HG03139 (cell line): ENCODE results near the gene SUSD5.
"Not testable (repeated sequence)": the region's sequence is repeated elsewhere in the genome, so short reads cannot be mapped to it uniquely, and the experiment has no call there.

Experiments used
- ATAC-seq: cut with Tn5 transposase; IDR thresholded peaks from one replicate; pipeline ENCODE4 v1.9.1; 2021; ENCODE audit not compliant: unreplicated experiment

Gene SUSD5

DNA sequence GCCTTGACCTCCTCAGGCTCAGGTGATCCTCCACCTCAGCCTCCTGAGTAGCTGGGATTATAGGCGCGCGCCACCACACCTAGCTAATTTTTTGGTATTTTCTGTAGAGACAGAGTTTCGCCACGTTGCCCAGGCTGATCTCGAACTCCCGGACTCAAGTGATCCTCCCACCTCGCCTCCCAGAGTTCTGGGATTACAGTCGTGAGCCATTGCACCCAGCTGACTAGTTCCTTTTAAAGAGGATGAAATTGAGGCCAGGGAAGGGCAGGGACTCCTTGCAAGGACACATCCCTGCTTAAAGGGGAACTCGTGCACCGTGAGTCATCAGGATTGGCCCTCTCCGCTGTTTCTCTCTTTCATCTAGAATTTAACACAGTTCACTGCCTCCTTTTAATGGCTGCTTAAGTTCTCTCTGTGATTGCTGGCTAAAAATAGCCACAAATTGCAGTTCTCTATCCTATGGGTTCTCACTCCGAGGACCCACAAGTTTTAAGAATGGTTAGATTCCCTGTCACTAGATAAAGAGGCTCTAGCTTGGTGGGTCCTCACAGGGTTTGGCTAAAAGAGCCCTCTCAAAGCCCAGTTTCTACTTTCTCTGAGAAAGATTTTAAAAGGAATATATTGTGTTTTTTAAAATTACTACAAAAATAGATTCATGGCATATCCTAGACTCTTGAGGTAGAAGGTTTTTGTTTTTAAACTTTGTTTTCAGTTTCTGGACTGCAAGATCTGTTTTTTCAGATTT lies 103.4 kb downstream of the SUSD5 start:
- ATAC-seq, result no peak

DNA sequence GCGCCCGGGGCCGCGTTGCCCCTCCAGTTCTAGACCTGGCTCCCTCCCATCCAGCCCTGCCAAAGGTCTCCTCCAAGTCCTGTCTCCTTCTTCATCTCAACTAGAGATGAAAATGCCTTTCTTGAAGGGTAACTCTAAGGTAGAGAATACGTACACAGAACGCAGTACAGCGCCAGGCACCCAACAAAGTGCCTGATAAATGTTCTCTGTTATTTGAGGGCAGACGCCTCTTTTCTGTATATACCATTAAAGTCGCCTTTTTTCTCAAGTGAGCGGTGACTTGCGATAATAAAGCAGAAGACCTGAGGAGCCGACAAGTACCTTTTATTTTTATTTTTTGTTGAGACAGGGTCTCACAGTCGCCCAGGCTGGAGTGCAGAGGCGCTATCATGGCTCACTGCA lies 104.0 kb downstream of the SUSD5 start:
- ATAC-seq, result no peak

DNA sequence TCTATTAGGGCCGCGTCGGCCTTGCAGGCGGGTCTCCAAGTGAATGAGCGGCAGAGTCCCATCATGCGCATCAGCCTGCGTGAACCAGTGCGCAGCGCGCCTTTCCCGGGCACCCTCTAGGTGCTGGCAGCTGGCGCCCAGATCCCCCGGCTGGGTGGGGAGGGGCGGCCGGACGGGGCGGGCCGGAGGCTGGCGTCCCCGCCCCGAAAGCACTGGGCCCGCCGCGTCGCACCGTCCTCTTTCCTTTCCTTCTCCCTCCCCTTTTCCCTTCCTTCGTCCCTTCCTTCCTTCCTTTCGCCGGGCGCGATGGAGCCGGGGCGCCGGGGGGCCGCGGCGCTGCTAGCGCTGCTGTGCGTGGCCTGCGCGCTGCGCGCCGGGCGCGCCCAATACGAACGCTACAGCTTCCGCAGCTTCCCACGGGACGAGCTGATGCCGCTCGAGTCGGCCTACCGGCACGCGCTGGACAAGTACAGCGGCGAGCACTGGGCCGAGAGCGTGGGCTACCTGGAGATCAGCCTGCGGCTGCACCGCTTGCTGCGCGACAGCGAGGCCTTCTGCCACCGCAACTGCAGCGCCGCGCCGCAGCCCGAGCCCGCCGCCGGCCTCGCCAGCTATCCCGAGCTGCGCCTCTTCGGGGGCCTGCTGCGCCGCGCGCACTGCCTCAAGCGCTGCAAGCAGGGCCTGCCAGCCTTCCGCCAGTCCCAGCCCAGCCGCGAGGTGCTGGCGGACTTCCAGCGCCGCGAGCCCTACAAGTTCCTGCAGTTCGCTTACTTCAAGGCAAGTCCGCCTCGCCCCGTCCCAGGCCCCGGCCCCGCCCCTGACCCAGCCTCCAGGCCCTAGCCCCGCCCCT lies 104.6 kb downstream of the SUSD5 start, which contains the start of gene CRTAP:
CRTAP (plus strand) TSS at position 243 of the 850 bp plus-strand sequence; CDS start at position 307, 64 bp downstream.
- ATAC-seq, result peak; percentile 85

DNA sequence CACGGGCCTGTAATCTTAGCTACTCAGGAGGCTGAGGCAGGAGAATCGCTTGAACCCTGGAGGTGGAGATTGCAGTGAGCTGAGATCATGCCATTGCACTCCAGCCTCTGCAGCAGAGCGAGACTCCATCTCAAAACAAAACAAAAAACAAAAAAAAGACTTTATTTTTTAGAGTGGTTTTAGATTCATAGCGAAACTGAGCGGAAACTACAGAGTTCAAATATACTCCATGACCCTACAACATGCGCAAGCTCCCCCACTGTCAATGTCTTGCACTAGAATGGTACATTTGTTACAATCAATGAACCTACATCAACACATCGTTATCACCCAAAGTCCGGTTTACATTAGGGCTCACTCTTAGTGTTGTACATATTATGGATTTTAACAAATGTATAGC lies 107.0 kb downstream of the SUSD5 start:
- ATAC-seq, result peak; percentile 24

DNA sequence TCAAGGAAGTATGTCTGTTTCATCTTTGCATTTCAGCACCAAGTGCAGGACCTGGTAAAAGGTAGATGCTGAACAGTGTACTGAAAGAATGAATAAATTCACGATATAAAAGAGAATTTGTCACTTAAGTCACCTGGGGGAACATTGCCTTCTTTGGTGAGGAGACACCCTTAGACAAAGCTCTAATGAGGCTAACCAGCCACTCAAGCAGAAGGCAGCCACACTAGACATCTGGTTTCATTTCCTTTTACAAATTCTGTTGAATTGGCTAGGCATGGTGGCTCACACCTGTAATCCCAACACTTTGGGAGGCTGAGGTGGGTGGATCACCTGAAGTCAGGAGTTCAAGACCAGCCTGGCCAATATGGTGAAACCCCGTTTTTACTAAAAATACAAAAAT lies 111.8 kb downstream of the SUSD5 start:
- not testable (repeated sequence) for ATAC-seq

DNA sequence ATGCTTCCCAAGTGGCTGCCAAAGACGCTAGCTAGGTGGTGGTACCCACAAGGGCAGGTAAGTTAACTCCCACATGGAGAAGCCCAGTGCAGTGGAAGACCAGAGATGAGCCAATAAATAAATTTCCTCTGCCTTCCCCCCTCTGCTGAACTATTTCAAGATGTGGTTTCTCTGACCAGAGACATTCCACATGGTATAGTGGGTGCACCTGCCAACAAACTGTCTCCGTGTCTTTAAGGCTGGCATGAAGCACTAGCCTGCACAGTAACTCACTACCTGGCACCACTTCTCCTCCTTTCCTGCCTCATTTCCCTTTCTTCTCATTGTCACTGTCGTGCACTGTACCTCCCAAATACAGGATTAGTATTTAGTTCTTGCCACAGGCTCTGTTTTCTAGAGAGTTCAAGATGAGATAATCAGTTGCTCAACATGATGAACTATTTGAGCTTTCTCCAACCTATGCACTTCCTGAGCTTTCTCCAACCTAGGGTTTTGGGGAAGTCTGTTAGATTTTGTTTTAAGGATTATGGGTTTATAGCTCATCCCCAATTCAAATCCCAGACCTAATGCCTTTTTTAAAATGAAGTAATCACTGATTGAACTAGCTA lies 113.2 kb downstream of the SUSD5 start:
- no peak for ATAC-seq

DNA sequence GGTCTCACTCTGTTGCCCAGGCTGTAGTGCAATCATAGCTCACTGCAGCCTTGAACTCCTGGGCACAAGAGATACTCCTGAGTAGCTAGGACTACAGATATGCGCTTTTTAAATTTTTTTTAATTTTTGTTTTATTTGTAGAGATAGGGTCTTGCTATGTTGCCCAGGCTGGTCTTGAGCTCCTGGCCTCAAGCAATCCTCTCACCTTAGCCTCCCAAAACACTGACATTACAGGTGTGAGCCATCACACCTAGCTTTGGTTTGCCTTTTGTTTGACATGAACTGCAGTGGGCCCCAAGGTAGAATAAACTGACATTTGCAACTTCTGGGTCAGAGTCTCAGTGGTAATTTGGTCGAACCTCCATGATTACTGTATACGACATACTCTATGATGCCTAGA lies 113.8 kb downstream of the SUSD5 start:
- no peak for ATAC-seq

DNA sequence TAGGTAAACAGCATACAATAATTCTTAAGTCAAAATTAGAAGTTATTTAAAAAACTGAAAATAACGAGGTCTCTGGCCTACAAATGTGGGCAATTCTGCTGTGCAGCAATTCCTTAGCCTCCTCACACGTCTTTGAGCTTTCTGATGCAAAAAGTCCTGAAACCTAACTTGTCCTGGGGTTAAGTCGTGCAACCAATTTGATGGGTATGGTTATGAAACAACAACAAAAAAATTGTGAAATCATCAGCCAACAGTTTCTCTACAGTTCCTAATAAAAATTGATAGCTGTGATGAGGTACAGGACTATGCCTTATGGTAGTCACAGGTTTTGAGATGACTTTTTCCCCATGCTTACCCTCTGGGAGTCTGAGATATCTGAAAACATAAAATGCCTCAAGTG lies 115.1 kb downstream of the SUSD5 start:
- no peak for ATAC-seq

DNA sequence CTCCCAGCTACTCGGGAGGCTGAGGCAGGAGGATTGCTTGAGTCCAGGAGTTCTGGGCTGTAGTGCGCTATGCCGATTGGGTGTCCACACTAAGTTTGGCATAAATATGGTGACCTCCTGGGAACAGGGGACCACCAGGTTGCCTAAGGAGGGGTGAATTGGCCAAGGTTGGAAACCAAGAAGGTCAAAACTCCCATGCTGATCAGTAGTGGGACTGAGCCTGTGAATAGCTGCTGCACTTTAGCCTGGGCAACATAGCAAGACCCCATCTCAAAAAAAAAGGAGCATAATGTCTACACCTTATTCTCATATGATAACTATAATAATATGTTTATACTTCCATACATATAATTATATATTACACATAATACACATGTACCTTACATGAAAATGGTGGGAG lies 115.6 kb downstream of the SUSD5 start:
- ATAC-seq, result no peak

DNA sequence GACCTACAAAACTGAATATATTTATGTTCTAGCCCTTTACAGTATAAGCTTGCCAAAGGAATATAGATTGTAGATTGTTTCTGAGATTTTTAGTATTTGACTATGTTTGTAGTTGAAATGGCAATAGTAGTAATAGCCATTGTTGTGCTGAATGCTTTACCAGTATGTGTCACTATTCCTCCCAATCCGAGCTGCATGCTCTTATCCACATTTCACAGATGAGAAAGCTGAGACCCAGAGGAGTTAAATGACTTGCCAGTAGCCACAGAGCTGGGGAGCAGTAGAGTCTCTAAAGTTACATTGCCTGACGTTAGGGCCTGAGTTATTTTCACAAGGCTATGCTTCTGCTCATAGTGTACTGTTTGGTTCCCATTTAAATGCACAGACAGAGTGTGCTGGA lies 118.4 kb downstream of the SUSD5 start:
- ATAC-seq, result no peak
